ENCODE data around the gene ALG6. TPM values are rescaled to one million over a fixed set of nuclear protein-coding genes. Genes with fewer than 3 reads are reported as not detected.
"Not testable (repeated sequence)": the region's sequence is repeated elsewhere in the genome, so short reads cannot be mapped to it uniquely, and the experiment has no call there.

ALG6 gene
- total RNA-seq, 1 donor from 2014 or later = 26.9 TPM

- no peak overlapping the region for H3K4me3 Mint-ChIP-seq
- H3K4me1 Mint-ChIP-seq (ENCODE audit: low read depth) = no peaks in the 10 kb centered on the region
- DNase-seq (ENCODE audit: low spot score) = no peak
- H3K27ac Mint-ChIP-seq = no peak overlapping the region
- intact Hi-C loops (cut with micrococcal nuclease) = no loop called here
- no peaks in the 10 kb centered on the region for H3K9me3 Mint-ChIP-seq
- no peaks in the 10 kb centered on the region for H3K27me3 Mint-ChIP-seq (ENCODE audit: insufficient read depth)
- H3K36me3 Mint-ChIP-seq (ENCODE audit: low read depth) = peaks cover 2% of the 10 kb centered on the region
These were observed 81.4 kb downstream of the ALG6 start for GRCh38 chr1:63448731-63449246.

GRCh38 chr1:63450416-63450815 lies 83.0 kb downstream of the ALG6 start:
- no peak for DNase-seq (ENCODE audit: low spot score)
- Mint-ChIP-seq H3K27ac (no peak overlapping the region), H3K4me3 (no peak overlapping the region), H3K36me3 (ENCODE audit: low read depth) (peaks cover 4% of the 10 kb centered on the region), H3K9me3 (no peaks in the 10 kb centered on the region), H3K27me3 (ENCODE audit: insufficient read depth) (no peaks in the 10 kb centered on the region), H3K4me1 (ENCODE audit: low read depth) (no peaks in the 10 kb centered on the region)
- intact Hi-C loops (cut with micrococcal nuclease) = no loop called here

- Mint-ChIP-seq H3K4me1 (ENCODE audit: low read depth) (no peaks in the 10 kb centered on the region), H3K27ac (no peak overlapping the region), H3K9me3 (no peaks in the 10 kb centered on the region), H3K36me3 (ENCODE audit: low read depth) (peaks cover 6% of the 10 kb centered on the region), H3K27me3 (ENCODE audit: insufficient read depth) (no peaks in the 10 kb centered on the region), H3K4me3 (no peak overlapping the region)
- intact Hi-C loops (cut with micrococcal nuclease) = no loop called here
- no peak for DNase-seq (ENCODE audit: low spot score)
These were observed 85.8 kb downstream of the ALG6 start for GRCh38 chr1:63453232-63453631.

GRCh38 chr1:63454269-63454668 lies 86.8 kb downstream of the ALG6 start:
- intact Hi-C loops (cut with micrococcal nuclease) = no loop called here
- DNase-seq (ENCODE audit: low spot score) = no peak
- Mint-ChIP-seq H3K27me3 (ENCODE audit: insufficient read depth) (no peaks in the 10 kb centered on the region), H3K36me3 (ENCODE audit: low read depth) (peaks cover 5% of the 10 kb centered on the region), H3K27ac (no peak overlapping the region), H3K9me3 (no peaks in the 10 kb centered on the region), H3K4me3 (no peak overlapping the region), H3K4me1 (ENCODE audit: low read depth) (no peaks in the 10 kb centered on the region)

- peaks cover 19% of the 10 kb centered on the region for H3K9me3 Mint-ChIP-seq
- H3K4me1 Mint-ChIP-seq (ENCODE audit: low read depth) = peaks cover 6% of the 10 kb centered on the region
- H3K27ac Mint-ChIP-seq = no peak overlapping the region
- no peak for DNase-seq (ENCODE audit: low spot score)
- peaks cover 20% of the 10 kb centered on the region for H3K36me3 Mint-ChIP-seq (ENCODE audit: low read depth)
- H3K4me3 Mint-ChIP-seq = no peak overlapping the region
- intact Hi-C loops (cut with micrococcal nuclease) = no loop called here
- H3K27me3 Mint-ChIP-seq (ENCODE audit: insufficient read depth) = no peaks in the 10 kb centered on the region
These were observed 91.3 kb downstream of the ALG6 start for GRCh38 chr1:63458750-63459149.

GRCh38 chr1:63461661-63462230 lies 94.3 kb downstream of the ALG6 start:
- no peak for DNase-seq (ENCODE audit: low spot score)
- no peak overlapping the region for H3K27ac Mint-ChIP-seq
- no peaks in the 10 kb centered on the region for H3K27me3 Mint-ChIP-seq (ENCODE audit: insufficient read depth)
- H3K36me3 Mint-ChIP-seq (ENCODE audit: low read depth) = peaks cover 18% of the 10 kb centered on the region
- H3K4me3 Mint-ChIP-seq = no peak overlapping the region
- H3K9me3 Mint-ChIP-seq = peaks cover 19% of the 10 kb centered on the region
- peaks cover 6% of the 10 kb centered on the region for H3K4me1 Mint-ChIP-seq (ENCODE audit: low read depth)
- intact Hi-C loops (cut with micrococcal nuclease) = no loop called here

GRCh38 chr1:63463248-63463647 lies 95.8 kb downstream of the ALG6 start:
- H3K4me1 Mint-ChIP-seq (ENCODE audit: low read depth) = peaks cover 6% of the 10 kb centered on the region
- no peak overlapping the region for H3K27ac Mint-ChIP-seq
- DNase-seq (ENCODE audit: low spot score) = no peak
- intact Hi-C loops (cut with micrococcal nuclease) = no loop called here
- peaks cover 19% of the 10 kb centered on the region for H3K9me3 Mint-ChIP-seq
- H3K4me3 Mint-ChIP-seq = no peak overlapping the region
- H3K36me3 Mint-ChIP-seq (ENCODE audit: low read depth) = peaks cover 16% of the 10 kb centered on the region
- H3K27me3 Mint-ChIP-seq (ENCODE audit: insufficient read depth) = no peaks in the 10 kb centered on the region

GRCh38 chr1:63466181-63466580 lies 98.8 kb downstream of the ALG6 start:
- no peak for DNase-seq (ENCODE audit: low spot score)
- no peak overlapping the region for H3K4me3 Mint-ChIP-seq
- no peak overlapping the region for H3K27ac Mint-ChIP-seq
- H3K4me1 Mint-ChIP-seq (ENCODE audit: low read depth) = peaks cover 6% of the 10 kb centered on the region
- intact Hi-C loops (cut with micrococcal nuclease) = no loop called here
- no peaks in the 10 kb centered on the region for H3K27me3 Mint-ChIP-seq (ENCODE audit: insufficient read depth)
- peaks cover 15% of the 10 kb centered on the region for H3K36me3 Mint-ChIP-seq (ENCODE audit: low read depth)
- peaks cover 27% of the 10 kb centered on the region for H3K9me3 Mint-ChIP-seq

- Mint-ChIP-seq H3K4me3 (no peak overlapping the region), H3K36me3 (ENCODE audit: low read depth) (peaks cover 12% of the 10 kb centered on the region)
- intact Hi-C loops (cut with micrococcal nuclease) = no loop called here
These were observed 99.3 kb downstream of the ALG6 start for GRCh38 chr1:63466759-63467158.

GRCh38 chr1:63468683-63469082 lies 101.3 kb downstream of the ALG6 start:
- DNase-seq (ENCODE audit: low spot score); H3K27me3 Mint-ChIP-seq (ENCODE audit: insufficient read depth); H3K9me3 Mint-ChIP-seq; H3K36me3 Mint-ChIP-seq (ENCODE audit: low read depth); H3K27ac Mint-ChIP-seq; intact Hi-C loops (cut with micrococcal nuclease); H3K4me3 Mint-ChIP-seq; H3K4me1 Mint-ChIP-seq (ENCODE audit: low read depth): not testable (repeated sequence)

More at GRCh38 chr1:63466759-63467158, 99.3 kb downstream of the ALG6 start:
- Mint-ChIP-seq H3K4me1 (ENCODE audit: low read depth) (peaks cover 6% of the 10 kb centered on the region), H3K27ac (no peak overlapping the region), H3K9me3 (peaks cover 21% of the 10 kb centered on the region), H3K27me3 (ENCODE audit: insufficient read depth) (no peaks in the 10 kb centered on the region)
- no peak for DNase-seq (ENCODE audit: low spot score)

GRCh38 chr1:63475761-63476160 lies 108.3 kb downstream of the ALG6 start:
- no peaks in the 10 kb centered on the region for H3K4me1 Mint-ChIP-seq (ENCODE audit: low read depth)
- intact Hi-C loops (cut with micrococcal nuclease) = no loop called here
- H3K27ac Mint-ChIP-seq = no peak overlapping the region
- H3K36me3 Mint-ChIP-seq (ENCODE audit: low read depth) = peaks cover 10% of the 10 kb centered on the region
- H3K9me3 Mint-ChIP-seq = peaks cover 2% of the 10 kb centered on the region
- no peaks in the 10 kb centered on the region for H3K27me3 Mint-ChIP-seq (ENCODE audit: insufficient read depth)
- no peak for DNase-seq (ENCODE audit: low spot score)
- no peak overlapping the region for H3K4me3 Mint-ChIP-seq

- Mint-ChIP-seq H3K27ac (no peak overlapping the region), H3K9me3 (no peaks in the 10 kb centered on the region), H3K4me1 (ENCODE audit: low read depth) (no peaks in the 10 kb centered on the region), H3K4me3 (no peak overlapping the region), H3K27me3 (ENCODE audit: insufficient read depth) (no peaks in the 10 kb centered on the region), H3K36me3 (ENCODE audit: low read depth) (peaks cover 7% of the 10 kb centered on the region)
- intact Hi-C loops (cut with micrococcal nuclease) = no loop called here
- no peak for DNase-seq (ENCODE audit: low spot score)
These were observed 112.6 kb downstream of the ALG6 start for GRCh38 chr1:63480057-63480456.

- no peaks in the 10 kb centered on the region for H3K9me3 Mint-ChIP-seq
- H3K4me1 Mint-ChIP-seq (ENCODE audit: low read depth) = no peaks in the 10 kb centered on the region
- H3K4me3 Mint-ChIP-seq = no peak overlapping the region
- no peak for DNase-seq (ENCODE audit: low spot score)
- no peak overlapping the region for H3K27ac Mint-ChIP-seq
- peaks cover 8% of the 10 kb centered on the region for H3K36me3 Mint-ChIP-seq (ENCODE audit: low read depth)
- intact Hi-C loops (cut with micrococcal nuclease) = no loop called here
- H3K27me3 Mint-ChIP-seq (ENCODE audit: insufficient read depth) = no peaks in the 10 kb centered on the region
These were observed 119.2 kb downstream of the ALG6 start for GRCh38 chr1:63486629-63487028.

Measured in activated T-helper 1 cell treated with anti-CD3 and anti-CD28 coated beads, Interleukin-12 subunit alpha, Interleukin-12 subunit beta, Interleukin-2, Interleukin-4 antibody, amounts not matched to agents 30 ng/mL and 10 ng/mL and 1 ng/mL, durations not matched to agents 14 hours and 24 hours and 36 hours (primary cell).